ENCODE data around the gene PADI3.

Gene PADI3

DNA sequence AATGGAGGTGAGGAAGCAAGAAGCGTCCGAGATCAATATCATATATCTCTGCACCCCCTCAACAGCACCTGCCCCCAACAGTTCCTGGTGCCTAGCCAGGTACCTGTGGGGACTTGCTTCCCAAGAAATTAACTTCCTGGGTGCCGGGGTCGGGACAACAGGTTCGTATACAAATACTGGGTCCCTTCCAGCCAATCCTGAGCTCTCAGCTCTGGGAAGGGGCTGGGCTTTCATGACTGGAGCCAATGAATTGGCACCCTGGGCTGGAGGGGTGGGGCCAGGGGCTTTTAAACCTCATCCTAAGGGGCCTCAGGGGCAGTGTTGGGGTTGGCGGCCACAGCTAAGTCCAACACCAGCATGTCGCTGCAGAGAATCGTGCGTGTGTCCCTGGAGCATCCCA lies at the start of gene PADI3:
TSS of gene PADI3 (plus strand) at position 318 of the 400 bp plus-strand sequence. CDS start at position 358, 40 bp downstream.
- DNase-seq (ENCODE audit: low read depth): no peak

DNA sequence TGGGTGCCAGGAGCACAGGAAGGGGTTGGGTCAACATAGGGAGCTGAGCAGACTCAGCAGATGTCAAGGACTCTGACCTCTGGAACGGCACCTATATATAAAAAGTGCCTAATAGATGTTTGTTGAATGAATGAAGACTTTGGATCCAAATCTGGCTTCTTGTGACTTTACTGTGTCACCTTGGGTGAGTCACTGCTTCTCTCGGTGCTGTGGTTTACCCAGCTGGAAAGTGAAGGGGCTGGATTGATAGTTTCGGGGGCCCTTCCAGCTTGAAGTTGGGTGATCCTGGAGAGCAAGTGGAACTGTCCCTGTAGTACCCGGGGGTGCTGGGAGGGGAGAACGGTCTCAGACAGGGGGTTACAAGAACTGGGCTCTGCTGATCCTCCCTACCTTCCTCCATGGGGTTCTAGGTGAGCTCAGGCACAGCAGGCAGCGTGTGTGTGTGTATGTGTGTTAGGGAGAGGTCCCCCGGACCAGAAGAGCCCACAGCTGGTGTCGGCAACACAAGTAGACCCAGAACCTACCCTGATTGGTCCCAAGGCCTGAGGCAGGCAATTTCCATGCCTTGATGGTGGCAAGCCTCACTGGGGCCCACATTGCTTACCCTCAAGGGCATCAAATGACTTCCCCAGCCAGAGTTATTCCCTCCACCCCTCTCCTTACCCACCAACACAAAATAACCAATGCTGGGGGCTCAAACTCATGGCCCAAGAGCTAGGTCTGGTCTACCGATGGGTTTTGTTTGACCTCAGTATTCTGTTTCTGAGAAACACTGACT lies 49.4 kb upstream of the PADI3 start:
- no peak for DNase-seq (ENCODE audit: low read depth)

GRCh38 chr1:17200246-17200645 lies 48.7 kb upstream of the PADI3 start:
- DNase-seq (ENCODE audit: low read depth): no peak

DNA sequence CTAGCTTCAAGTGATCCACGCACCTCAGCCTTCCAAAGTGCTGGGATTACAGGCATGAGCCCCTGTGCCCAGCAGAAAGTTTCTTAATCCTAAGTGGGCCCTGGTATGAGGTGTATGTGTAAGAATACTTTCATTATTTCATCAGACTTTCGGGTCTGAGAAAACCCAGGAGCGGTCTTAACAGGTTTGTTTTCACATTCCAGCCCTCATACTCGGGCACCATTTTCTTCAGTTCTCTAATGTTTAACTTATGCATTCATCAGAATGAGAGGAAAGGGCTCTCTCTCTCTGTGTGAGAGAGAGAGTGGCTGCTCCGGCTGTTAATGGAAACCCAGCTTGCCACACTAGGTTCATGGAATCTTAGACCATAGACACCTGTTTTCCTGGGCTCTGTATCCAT lies 48.1 kb upstream of the PADI3 start:
- DNase-seq (ENCODE audit: low read depth): no peak

GRCh38 chr1:17201201-17202021 lies 47.5 kb upstream of the PADI3 start:
- DNase-seq (ENCODE audit: low read depth): no peak

DNA sequence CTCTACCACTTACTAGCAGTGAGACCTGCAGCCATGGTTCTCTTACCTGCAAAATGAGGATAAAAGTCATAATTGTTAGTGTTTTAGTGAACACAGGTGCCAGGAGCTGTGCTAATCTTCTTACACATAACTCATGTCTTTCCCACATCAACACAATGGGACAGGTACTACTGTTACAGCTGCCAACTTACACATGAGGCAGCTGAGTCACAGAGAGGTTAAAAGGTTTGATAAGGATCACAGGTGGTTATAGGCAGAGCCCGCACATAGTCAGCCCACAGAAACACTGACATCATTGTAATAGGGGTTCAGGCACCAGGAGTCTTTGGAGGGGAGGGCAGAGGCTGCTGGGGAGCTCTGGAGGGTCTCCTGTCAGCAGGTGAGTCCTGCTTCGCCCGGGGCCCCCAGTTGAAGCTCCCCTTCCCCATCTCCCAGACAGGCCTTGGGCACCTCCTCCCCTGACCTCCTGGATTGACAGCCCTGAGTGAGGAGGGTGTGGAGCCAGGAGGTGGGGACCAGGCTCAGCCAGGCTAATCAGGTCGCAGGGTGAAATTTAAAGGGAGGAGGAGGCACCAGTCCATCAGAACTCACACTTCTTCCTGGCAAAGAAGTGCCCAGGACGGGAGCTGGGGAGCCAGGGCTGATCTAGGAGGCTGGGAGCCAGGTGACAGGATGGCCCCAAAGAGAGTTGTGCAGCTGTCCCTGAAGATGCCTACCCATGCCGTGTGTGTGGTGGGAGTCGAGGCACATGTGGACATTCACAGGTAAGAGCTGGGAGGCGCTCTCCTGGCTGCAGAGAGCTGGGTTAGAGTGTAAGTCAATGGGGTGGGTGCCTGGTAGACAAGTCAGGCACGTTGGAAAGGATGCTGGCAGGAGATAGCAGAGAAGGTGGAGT lies 44.1 kb upstream of the PADI3 start, which contains the start of gene PADI1:
TSS of gene PADI1 (plus strand) at position 583 of the 895 bp plus-strand sequence. CDS start at position 673, 90 bp downstream.
- no peak for DNase-seq (ENCODE audit: low read depth)

GRCh38 chr1:17205652-17206051 lies 43.2 kb upstream of the PADI3 start:
- no peak for DNase-seq (ENCODE audit: low read depth)

DNA sequence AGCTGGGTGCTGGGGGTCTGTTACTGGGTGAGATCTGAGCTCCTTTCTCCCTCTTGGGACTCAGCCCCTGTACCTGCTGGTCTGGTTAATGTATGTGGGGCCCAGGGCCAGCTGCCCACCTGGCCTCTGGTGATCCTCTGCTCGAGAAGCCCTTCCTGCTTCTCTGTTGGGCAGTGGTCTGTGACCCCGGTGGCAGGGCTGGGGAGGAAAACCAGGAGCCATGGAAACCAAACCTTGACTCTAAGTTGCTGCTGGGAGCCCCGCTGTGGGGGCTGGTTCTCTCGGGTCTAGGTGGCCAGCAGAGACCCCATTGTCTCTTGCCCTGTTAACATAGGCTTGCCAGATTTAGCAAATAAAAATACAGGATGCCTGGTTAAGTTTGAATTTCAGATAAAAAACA lies 42.7 kb upstream of the PADI3 start:
- DNase-seq (ENCODE audit: low read depth): no peak

DNA sequence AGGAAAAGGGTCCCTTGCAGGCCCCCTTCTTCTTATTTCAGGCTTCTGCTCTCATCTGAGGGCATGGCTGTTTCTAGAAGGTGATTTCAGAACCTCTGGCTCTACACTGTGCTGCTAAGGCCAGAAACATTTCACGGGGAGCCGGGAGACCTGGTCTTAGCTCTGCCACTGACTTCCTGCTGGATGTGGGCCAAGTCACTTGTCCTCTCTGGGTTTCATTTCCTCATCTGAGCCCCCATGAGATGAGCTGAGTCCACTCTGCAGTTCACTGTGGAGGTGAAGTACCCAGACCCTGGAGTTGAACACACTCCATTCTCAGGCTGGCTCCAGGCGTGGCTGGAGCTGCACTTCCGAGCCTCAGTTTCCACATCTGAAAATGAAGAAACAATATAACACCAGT lies 41.9 kb upstream of the PADI3 start:
- DNase-seq (ENCODE audit: low read depth): no peak

- no peak for DNase-seq (ENCODE audit: low read depth)
Observed at GRCh38 chr1:17207540-17207939, 41.4 kb upstream of the PADI3 start.

DNA sequence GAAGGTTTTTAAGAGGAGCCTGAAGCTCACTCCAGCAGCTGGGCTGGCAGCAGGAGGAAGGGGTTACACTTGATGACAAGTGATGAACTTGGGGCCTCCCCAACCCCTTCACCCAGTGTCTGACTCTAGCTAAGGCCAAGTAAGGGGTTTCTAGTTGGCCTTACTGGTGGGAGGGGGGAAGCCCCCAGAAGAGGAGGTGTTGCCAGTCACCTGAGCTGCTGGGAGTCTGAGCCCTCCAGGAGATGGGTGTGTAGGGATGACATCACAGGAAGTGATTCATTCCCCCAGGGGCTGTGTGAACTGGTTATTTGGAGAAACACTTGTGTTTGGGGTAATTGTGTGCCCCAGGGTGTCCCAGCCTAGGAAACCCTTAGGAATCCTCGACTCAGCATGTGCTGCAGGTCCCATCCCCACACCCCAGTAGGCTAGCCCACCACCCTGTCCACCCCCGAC lies 40.9 kb upstream of the PADI3 start:
- no peak for DNase-seq (ENCODE audit: low read depth)

GRCh38 chr1:17208546-17208945 lies 40.4 kb upstream of the PADI3 start:
- no peak for DNase-seq (ENCODE audit: low read depth)

GRCh38 chr1:17209430-17209829 lies 39.5 kb upstream of the PADI3 start:
- DNase-seq (ENCODE audit: low read depth): no peak

GRCh38 chr1:17210176-17210575 lies 38.7 kb upstream of the PADI3 start:
- no peak for DNase-seq (ENCODE audit: low read depth)

DNA sequence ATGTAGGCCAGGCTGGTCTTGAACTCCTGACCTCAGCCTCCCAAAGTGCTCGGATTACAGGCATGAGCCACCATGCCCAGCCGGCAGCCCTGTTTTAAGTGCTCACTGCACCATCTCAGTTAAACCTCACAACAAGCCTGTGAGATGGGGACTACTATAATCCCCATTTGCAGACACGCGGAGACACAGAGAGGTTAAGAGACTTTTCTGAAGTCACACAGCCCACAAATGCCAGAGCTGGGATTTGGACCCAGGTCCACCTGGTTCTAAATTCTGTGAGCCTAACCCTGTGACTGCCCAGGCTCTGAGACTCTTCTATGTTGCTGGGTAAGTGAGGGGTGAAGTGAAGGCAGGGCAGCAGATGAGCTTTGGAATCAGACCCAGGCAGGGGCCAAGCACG lies 37.5 kb upstream of the PADI3 start:
- DNase-seq (ENCODE audit: low read depth): no peak

DNA sequence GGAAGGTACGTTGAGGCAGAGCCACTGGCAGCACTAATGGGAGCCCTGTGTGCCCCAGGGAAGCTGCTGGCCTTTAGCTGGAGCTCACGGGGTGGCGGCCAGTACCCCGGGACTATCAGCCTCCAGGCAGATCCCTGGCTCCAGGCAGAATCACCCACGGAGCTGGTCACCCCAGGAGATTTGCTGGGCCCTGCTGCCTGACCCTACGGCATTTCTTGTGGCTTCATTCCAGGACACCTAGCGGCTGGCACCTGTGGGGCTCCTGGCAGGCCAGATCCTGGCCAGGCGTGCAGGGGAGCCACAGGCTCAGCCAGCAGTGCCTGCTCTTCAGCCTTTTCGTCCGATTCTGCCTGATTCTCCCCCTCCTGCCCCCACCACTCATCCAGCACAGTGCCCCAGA lies 36.9 kb upstream of the PADI3 start:
- no peak for DNase-seq (ENCODE audit: low read depth)

DNA sequence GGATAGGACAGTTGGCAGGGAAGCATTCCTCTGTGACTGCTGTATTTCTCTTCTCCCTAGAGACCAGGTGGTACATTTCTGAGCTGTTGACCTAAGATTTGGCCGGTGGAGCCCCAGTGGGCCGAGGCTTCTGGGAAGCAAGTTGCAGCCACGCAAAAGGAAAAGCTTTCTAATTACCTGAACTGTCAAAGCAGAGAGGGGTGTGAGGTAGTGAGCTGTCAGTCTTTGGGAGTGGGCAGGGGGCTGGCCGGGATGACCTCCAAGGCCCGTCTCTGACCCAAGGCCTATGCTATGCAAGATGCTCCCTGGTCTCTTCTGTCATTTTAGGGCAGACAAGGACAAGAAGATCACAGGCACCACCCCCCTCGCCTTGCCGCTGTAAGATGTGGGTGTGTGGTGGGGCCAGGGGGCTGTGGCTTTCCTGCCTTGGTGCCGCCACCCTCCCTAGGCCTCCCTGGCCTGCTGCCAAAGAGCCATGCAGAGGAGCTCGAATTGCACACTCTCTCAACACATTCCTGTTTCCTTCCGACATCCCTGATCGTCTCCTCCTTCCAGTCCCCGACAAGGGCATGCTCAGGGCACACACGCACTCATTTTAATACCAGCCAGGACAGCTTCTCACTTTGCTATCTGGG lies 36.3 kb upstream of the PADI3 start:
- peak; percentile 34 for DNase-seq (ENCODE audit: low read depth)

DNA sequence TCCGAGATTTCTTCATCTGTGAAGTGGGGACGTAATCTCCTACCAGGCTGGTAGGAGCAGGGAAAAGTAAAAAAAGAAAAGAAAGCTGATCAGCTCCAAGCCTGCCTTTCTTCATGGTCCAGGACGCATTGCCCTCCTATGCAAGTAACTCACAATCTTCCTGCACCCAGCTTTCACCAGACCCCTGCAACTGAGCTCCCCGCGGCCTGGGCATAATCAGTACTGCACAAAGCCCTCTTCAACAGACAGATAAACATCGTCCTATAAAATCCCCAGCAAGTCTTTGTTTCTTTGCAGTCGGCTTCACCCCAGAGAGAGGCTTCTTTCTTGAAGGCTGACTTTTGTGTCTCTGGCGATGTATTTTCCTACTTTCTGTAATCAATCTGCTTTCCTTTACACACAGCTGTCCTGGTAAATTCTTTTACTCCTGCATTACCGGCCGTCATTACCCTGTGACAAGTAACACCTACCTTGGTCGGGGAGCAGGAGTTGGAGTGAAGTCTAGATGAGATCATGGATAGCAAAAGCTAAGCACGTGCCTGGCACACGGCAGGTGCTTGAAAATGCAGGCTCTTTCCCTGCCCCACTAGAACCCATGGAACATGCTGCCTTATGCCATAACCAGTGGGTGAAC lies 35.6 kb upstream of the PADI3 start:
- DNase-seq (ENCODE audit: low read depth): no peak

DNA sequence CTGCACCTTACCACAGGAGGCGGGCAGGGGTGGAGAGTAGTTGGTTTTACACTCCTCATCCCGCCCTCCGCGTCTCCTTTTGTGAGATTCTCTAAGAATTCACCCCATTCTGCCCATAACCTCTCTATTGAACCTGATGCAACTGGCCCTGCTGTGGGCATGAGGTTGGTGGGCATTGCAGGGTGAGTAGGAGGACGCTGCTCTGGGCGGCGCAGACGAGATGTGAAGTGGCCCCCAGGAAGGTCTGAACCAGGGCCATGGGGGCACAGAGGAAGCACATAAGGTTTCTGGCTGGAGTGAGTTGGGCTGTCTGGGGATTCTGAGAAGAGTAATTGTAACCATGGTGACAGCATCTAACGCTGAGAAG lies 35.1 kb upstream of the PADI3 start:
- no peak for DNase-seq (ENCODE audit: low read depth)

- no peak for DNase-seq (ENCODE audit: low read depth)
Observed at GRCh38 chr1:17214876-17215544, 33.9 kb upstream of the PADI3 start.

GRCh38 chr1:17215545-17215890 lies 33.4 kb upstream of the PADI3 start:
- DNase-seq (ENCODE audit: low read depth): no peak

Measured in T-helper 22 cell (primary cell).